ENCODE data around the gene EOLA2. TPM values are rescaled to one million over a fixed set of nuclear protein-coding genes. Genes with fewer than 3 reads are reported as not detected.

EOLA2 gene
- total RNA-seq, 2 donors from 2014 or later = 15.4 to 22.2 TPM

DNA sequence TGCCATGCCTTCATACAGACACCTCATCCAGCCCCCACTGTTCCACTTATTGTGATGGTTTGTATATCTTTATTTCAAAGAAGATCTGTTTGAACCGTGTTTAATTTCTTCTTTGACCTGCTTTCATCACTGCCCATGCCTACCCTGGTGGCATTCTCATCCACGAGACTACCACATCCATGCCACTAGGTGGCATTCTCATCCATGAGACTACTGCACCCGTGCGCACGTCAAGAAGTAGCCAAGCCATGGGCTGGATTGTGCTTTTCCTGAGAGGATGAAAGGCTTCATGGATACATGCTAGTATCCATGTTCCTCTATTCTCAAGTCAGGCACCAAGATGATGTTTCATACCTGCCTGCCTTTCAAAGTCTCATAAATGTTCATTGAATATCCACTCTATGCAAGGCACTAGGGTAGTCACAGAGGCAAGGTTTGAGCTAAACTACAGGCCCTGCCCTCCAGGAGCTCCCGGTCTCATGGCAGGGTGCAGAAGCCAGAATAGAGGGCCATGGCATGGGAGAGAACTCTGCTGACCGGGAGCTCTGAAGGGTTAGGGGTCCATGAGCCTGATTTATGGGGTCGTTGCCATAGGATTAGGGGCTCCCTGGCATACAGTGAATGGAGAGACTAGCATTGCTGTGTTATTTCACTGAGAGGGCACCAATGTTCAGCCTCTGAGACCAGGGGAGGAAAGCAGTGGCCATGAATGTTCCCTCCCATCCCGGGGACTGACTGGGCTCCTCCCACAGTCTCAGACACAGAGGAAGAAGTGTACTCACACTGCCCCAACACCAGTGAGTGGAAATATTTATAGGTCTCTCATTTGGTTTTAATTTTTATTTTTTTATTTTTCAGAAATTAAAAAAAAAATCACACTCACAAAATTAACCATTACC is 24.8 kb upstream of the EOLA2 start:
- DNase-seq (ENCODE audit: low spot score) = no peak
- no peaks in the 10 kb centered on the region for H3K9me3 ChIP-seq
- no peak overlapping the region for H3K4me3 ChIP-seq
- H3K27ac ChIP-seq = no peak overlapping the region
- H3K36me3 ChIP-seq = no peaks in the 10 kb centered on the region
- H3K27me3 ChIP-seq = no peaks in the 10 kb centered on the region
- TF ChIP-seq, protein P1, sequence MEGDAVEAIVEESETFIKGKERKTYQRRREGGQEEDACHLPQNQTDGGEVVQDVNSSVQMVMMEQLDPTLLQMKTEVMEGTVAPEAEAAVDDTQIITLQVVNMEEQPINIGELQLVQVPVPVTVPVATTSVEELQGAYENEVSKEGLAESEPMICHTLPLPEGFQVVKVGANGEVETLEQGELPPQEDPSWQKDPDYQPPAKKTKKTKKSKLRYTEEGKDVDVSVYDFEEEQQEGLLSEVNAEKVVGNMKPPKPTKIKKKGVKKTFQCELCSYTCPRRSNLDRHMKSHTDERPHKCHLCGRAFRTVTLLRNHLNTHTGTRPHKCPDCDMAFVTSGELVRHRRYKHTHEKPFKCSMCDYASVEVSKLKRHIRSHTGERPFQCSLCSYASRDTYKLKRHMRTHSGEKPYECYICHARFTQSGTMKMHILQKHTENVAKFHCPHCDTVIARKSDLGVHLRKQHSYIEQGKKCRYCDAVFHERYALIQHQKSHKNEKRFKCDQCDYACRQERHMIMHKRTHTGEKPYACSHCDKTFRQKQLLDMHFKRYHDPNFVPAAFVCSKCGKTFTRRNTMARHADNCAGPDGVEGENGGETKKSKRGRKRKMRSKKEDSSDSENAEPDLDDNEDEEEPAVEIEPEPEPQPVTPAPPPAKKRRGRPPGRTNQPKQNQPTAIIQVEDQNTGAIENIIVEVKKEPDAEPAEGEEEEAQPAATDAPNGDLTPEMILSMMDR (IDR thresholded peaks at IDR 0.05) = peak; percentile 45 to 72
- H3K4me1 ChIP-seq = no peaks in the 10 kb centered on the region

DNA sequence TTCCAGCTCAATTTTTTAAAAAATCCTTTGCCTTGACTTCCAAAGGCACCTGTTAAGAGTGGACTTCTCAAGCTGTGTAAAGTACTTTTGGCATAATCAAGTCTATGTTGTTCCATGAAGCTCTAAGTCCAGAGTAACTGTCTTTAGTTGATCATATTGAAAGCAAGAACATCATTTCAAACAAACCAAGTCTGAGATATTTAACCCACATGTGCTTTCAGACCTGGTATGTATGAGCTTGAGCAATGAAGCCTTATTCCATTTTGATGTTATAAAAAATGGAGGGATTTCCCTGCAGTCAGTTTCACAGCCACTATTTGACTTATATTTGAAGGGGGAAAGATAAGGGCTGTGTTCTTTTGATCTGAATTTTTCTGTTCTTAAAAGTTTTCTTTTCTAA is 23.7 kb upstream of the EOLA2 start:
- TF ChIP-seq, protein P1 (IDR thresholded peaks at IDR 0.05) = no peak
- H3K9me3 ChIP-seq = no peaks in the 10 kb centered on the region
- H3K4me1 ChIP-seq = no peaks in the 10 kb centered on the region
- H3K4me3 ChIP-seq = no peak overlapping the region
- H3K27ac ChIP-seq = no peak overlapping the region
- no peak for DNase-seq (ENCODE audit: low spot score)
- no peaks in the 10 kb centered on the region for H3K27me3 ChIP-seq
- H3K36me3 ChIP-seq = no peaks in the 10 kb centered on the region

DNA sequence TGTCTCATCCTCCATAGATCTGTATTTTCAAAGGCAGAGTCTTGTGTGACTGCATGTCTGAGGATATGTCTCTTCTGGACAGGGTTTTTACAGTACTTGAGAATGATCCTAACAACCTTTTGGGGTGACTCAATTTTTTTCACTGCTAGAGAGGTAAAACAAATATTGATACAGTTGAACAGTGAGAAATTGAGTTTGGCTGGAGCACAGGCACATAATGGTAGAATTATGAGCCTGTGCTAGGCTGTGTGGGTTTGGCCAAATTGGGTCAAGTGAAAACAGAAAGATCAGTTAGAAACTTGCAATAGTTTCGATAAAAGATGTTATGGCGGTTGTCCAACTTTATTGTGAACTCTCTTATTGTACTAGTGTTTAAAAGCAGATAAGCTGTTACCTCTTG is 23.3 kb upstream of the EOLA2 start:
- Histone ChIP-seq H3K9me3 (no peaks in the 10 kb centered on the region), H3K4me1 (no peaks in the 10 kb centered on the region), H3K36me3 (no peaks in the 10 kb centered on the region), H3K27ac (no peak overlapping the region), H3K4me3 (no peak overlapping the region), H3K27me3 (no peaks in the 10 kb centered on the region)
- TF ChIP-seq, protein P1 (IDR thresholded peaks at IDR 0.05) = no peak
- DNase-seq (ENCODE audit: low spot score) = no peak

DNA sequence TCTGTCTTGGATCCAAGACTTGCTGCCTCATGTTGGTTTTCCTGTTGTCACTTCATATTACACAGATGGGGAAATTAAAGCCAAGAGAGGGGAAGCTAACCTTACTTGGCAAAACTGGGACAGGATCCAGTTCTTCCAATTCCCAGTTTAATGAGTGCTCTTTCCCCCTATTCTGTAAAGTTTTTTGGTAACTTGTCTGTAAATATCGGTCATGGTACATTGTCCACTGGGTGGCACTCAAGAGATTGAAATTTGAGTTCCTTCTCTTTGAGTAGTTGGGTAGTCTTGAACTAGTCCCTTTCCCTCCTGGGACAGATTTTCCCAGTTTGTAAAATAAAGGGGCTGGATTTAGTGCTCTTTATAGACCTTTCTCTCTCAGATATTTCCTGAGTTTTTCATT is 12.4 kb upstream of the EOLA2 start:
- no peak for DNase-seq (ENCODE audit: low spot score)
- Histone ChIP-seq H3K9me3 (no peaks in the 10 kb centered on the region), H3K27me3 (no peaks in the 10 kb centered on the region), H3K4me3 (no peak overlapping the region), H3K36me3 (no peaks in the 10 kb centered on the region), H3K27ac (no peak overlapping the region), H3K4me1 (no peaks in the 10 kb centered on the region)
- TF ChIP-seq, protein P1 (IDR thresholded peaks at IDR 0.05) = peak in 1 of 2 donors; percentile 58

DNA sequence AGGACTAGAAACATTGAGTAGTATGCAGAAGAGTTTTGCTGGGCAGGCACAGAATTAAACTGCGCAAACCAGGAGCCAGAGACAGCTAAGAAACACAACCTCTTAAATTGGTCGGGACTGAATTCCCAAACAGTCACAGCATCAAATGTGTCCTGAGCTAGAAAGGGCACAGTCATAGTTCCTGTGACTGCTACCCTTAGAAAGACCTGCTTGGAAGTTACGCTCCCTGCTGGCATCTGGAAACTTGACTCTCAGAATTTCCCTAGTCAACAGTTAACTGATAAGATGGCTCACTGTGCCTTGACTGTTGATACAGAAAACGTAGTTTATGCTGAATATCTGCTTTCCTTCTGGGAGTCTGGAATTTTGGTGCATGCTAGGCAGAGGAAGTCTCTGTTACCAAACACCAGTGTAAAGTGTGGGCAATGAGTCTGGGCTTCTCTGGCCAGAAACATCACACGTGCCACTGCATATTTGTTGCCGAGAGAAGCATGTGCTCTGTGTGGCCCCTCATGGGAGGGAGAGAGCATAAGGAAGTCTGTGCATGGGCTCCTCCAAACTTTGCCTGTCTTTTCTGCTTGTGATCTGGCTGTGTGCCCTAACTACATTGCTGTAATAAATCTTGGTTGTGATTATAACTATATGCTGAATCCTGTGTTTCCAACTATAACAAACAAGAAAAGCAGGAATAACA is 11.6 kb upstream of the EOLA2 start:
- no peaks in the 10 kb centered on the region for H3K27me3 ChIP-seq
- no peak for DNase-seq (ENCODE audit: low spot score)
- no peaks in the 10 kb centered on the region for H3K9me3 ChIP-seq
- H3K36me3 ChIP-seq = no peaks in the 10 kb centered on the region
- no peak overlapping the region for H3K27ac ChIP-seq
- no peaks in the 10 kb centered on the region for H3K4me1 ChIP-seq
- TF ChIP-seq, protein P1 (IDR thresholded peaks at IDR 0.05) = no peak
- H3K4me3 ChIP-seq = no peak overlapping the region
